ENCODE measurements around the gene CLEC2D. TPM values are rescaled to one million over a fixed set of nuclear protein-coding genes. Genes with fewer than 3 reads are reported as not detected.
A peak's percentile ranks its signal among the peaks of the same experiment; 100 is the strongest.
"Not testable (repeated sequence)": the region's sequence is repeated elsewhere in the genome, so short reads cannot be mapped to it uniquely, and the experiment has no call there.

CLEC2D gene
- total RNA-seq, 1 experiment from 2014 or later = 0.23 TPM

- Histone ChIP-seq H3K27me3 (no peaks in the 10 kb centered on the region), H3K36me3 (no peaks in the 10 kb centered on the region), H3K9me3 (no peaks in the 10 kb centered on the region), H3K4me3 (no peak overlapping the region)
- DNase-seq = no peak
Measured at GRCh38 chr12:9731393-9731792, 61.9 kb downstream of the CLEC2D start.

DNA sequence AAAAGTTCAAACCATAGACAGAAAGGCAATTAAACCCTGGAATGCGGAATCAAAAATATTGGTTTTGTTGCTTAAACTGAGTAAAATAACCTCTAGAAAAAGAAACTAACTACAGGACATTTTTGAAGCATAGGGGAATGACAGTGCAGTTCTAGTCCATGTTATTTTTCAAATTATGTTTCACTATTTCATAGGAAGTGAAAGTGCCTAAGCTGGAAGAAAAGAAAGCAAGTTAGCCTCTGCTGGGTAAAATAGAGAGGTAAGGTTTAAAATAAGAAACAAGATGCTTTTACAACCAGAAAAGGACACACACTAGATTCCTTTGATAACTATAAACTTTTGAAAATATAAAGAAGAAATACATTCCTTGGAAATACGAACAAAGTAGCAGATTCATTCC is 62.3 kb downstream of the CLEC2D start:
- Histone ChIP-seq H3K4me3 (no peak overlapping the region), H3K36me3 (no peaks in the 10 kb centered on the region), H3K27me3 (no peaks in the 10 kb centered on the region), H3K9me3 (no peaks in the 10 kb centered on the region)
- no peak for DNase-seq

DNA sequence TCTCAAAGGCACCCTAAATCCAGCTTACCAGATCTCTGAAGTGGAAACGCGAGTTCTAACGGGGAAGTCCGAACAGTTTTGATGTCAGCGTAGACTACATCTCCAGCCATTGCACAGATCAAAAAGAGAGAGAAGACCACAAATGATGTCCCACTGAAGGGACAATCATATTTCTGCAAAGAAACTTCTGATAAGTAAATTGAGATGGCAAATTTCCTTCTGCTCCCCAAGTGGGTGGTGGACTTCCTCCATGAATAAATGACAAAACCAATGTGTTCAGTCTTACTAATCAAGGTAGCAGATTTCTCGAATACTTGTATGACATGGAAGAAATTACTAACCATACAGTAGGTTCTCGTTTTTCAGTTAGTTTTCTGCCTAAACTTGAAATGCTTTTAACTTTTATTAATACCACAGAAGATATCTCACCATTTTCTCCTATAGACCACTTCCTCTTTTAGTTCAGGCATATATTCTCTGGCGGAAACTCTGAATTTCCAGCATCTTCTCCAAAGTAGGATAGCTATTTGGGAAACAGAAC is 63.5 kb downstream of the CLEC2D start, which contains the start of gene CLECL1:
CLECL1 (minus strand) TSS at position 177 of the 541 bp plus-strand sequence.
- no peak for DNase-seq
- Histone ChIP-seq H3K36me3 (no peaks in the 10 kb centered on the region), H3K27me3 (no peaks in the 10 kb centered on the region), H3K9me3 (no peaks in the 10 kb centered on the region), H3K4me3 (no peak within 1 kb of the TSS)

DNA sequence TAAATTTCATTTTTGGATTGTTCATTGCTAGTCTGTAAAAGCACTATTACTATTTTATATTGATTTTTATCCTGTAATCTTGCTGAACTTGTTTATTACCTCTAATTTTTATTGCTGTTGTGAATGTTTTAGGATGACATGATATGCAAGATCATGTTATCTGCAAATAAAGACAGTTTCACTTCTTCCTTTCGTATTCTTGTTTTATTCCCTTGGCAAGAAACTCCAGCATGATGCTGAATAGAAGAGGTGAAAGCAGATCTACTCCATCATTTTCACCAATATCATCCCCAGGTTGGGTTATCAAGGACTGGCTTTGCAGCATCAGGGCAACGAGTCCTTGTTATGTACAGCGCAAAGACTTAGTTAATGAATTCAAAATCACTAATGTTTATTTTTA is 66.1 kb downstream of the CLEC2D start:
- Histone ChIP-seq H3K4me3 (no peak overlapping the region), H3K36me3 (no peaks in the 10 kb centered on the region), H3K27me3 (no peaks in the 10 kb centered on the region), H3K9me3 (no peaks in the 10 kb centered on the region)
- no peak for DNase-seq

DNA sequence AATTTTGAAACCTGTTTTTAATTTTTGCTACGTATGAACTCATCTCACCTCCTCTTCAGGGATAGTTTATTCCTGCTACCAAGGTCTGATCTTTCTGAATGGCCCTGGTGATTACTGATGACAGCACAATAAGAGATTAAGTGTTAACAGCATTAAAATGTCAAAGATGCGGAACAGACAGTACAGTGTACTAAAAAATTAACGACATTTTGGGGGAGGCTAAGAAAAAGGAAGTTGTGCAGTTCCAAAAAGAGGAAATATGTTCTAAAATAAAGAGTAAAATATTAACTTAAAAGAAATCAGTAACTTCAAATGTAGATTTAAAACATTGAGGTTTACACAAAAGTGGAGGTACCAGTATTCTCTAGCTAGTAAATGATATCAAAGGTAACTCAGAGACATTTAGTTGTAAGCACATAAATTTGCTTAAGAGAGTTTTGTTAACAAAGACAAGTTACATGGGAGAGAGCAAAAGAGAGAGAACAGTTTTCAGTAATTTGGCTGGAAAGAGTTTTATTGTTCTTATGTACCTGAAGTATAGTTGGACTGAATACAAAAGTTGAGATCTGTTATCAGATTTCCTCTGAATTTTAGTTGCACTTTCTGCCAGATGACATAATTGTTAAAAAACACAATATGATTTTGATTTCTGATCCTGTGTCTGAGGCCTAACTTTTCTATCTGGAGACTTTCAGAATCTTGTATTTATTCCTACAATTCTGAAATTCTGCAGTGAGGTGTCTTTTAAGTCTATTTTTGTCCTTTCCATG is 67.6 kb downstream of the CLEC2D start:
- Histone ChIP-seq H3K27me3 (no peaks in the 10 kb centered on the region), H3K4me3 (no peak overlapping the region), H3K36me3 (no peaks in the 10 kb centered on the region), H3K9me3 (no peaks in the 10 kb centered on the region)
- no peak for DNase-seq

- H3K9me3 ChIP-seq, DNase-seq, H3K36me3 ChIP-seq, H3K4me3 ChIP-seq, H3K27me3 ChIP-seq: not testable (repeated sequence)
Measured at GRCh38 chr12:9738905-9739304, 69.4 kb downstream of the CLEC2D start.

DNA sequence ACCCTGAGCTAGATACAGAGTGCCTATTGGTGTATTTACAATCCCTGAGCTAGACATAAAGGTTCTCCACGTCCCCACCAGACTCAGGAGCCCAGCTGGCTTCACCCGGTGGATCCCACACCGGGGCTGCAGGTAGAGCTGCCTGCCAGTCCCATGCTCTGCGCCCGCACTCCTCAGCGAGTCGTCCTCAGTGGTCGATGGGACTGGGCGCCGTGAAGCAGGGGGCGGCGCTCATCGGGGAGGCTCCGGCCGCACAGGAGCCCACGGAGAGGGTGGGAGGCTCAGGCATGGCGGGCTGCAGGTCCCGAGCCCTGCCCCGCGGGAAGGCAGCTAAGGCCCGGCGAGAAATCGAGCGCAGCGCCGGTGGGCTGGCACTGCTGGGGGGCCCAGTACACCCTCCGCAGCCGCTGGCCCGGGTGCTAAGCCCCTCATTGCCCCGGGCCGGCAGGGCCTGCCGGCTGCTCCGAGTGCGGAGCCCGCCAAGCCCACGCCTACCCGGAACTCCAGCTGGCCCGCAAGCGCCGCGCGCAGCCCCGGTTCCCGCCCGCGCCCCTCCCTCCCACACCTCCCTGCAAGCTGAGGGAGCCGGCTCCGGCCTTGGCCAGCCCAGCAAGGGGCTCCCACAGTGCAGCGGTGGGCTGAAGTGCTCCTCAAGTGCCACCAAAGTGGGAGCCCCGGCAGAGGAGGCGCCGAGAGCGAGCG is 70.0 kb downstream of the CLEC2D start:
- peak; percentile 67 for DNase-seq
- not testable (repeated sequence) for H3K9me3 ChIP-seq, H3K36me3 ChIP-seq, H3K27me3 ChIP-seq
- H3K4me3 ChIP-seq = peak overlapping the region; percentile 51

DNA sequence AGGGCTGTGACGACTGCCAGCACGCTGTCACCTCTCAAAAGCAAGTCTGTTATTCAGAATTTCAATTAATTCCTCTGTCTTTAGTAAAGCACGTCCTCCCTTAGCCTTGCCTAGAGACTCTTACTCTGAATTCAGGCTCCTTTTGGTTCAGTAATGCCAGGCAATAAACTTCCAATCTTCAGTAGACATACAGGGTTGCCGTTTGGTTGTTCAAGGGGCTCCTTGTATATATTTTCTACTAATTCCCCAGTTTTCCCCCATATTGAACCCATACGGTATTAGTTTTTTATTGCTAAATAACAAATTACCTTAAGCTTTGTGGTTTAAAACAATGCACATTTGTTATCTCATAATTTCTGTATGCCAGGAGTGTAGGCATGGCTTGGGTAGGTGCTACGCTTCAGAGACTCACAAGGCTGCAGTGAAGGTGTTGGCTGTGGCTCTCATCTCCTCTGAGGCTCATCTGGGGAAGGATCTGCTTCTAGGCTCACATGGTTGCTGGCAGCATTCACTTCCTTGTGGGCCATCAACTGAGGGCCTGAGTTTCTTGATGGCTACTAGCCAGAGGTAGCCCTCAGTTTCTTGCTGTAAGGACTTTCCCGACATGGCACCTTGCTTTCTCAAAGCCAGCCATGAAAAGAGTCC is 70.7 kb downstream of the CLEC2D start:
- H3K36me3 ChIP-seq = no peaks in the 10 kb centered on the region
- H3K4me3 ChIP-seq = peak overlapping the region; percentile 51
- H3K9me3 ChIP-seq = no peaks in the 10 kb centered on the region
- DNase-seq = no peak
- no peaks in the 10 kb centered on the region for H3K27me3 ChIP-seq

DNA sequence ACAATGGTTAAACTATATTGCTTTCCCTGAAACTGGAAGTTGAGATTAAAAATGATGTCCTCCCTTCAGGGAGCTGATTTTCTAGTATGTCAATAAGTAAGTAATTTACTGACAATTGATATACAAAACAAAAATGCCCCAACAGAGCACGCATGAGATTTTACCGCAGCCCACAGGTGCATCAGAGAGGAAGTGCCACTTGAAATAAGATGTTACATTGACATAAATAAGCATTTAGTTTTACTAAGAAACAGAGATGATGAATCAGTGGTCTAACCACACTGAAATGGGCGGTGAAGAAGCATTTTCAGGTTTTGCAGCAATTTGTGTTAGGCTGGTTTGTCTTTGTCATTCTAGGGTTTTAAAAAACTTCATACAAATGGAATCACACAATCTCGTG is 72.2 kb downstream of the CLEC2D start:
- H3K27me3 ChIP-seq = no peaks in the 10 kb centered on the region
- H3K4me3 ChIP-seq = no peak overlapping the region
- no peaks in the 10 kb centered on the region for H3K36me3 ChIP-seq
- no peak for DNase-seq
- H3K9me3 ChIP-seq = no peaks in the 10 kb centered on the region

- no peaks in the 10 kb centered on the region for H3K27me3 ChIP-seq
- no peak overlapping the region for H3K4me3 ChIP-seq
- no peaks in the 10 kb centered on the region for H3K36me3 ChIP-seq
- DNase-seq = no peak
- H3K9me3 ChIP-seq = no peaks in the 10 kb centered on the region
Measured at GRCh38 chr12:9742661-9743060, 73.1 kb downstream of the CLEC2D start.

DNA sequence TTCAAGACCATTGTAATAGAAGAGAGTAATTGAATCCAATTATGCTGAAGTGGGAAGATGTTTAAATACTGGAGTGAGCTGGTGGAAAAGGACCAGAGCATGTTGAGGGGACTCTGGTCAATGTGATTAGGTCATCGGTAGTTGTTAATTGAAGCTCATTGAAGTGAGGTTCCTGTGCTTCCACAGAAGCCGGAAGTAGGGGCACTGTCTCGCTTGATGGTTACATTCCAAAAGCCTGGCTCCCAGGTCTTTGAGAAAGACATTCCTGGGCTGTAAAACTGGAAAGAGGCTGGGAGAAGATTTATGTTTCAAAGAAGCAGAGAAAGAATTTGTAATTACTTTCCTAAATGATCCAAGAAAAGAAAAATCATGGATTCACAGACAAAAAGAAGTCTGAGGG is 75.7 kb downstream of the CLEC2D start:
- Histone ChIP-seq H3K9me3 (no peaks in the 10 kb centered on the region), H3K36me3 (no peaks in the 10 kb centered on the region), H3K27me3 (no peaks in the 10 kb centered on the region), H3K4me3 (no peak overlapping the region)
- no peak for DNase-seq

Other genes starting within 250 kb of the CLEC2D start
- not detected in 2 replicates for gene KLRB1, start 61.8 kb upstream of the CLEC2D start, total RNA-seq (2014; rRNA removed; shearing (Covaris generic); ENCODE audit: low replicate concordance)
- not detected in 2 replicates for gene CLECL1, start 63.4 kb downstream of the CLEC2D start, total RNA-seq (2014; rRNA removed; shearing (Covaris generic); ENCODE audit: low replicate concordance)
- gene CD69, start 91.2 kb downstream of the CLEC2D start, total RNA-seq (2014; rRNA removed; shearing (Covaris generic); ENCODE audit: low replicate concordance) = not detected in 2 replicates
- gene KLRF1, start 157.8 kb downstream of the CLEC2D start, total RNA-seq (2014; rRNA removed; shearing (Covaris generic); ENCODE audit: low replicate concordance) = 1.8 TPM in 1 of 2 replicates, not detected in the other
- gene CLEC2B, start 199.6 kb downstream of the CLEC2D start, total RNA-seq (2014; rRNA removed; shearing (Covaris generic); ENCODE audit: low replicate concordance) = 14.3 and 27.2 TPM in 2 replicates
- not detected in 2 replicates for gene KLRF2, start 211.8 kb downstream of the CLEC2D start, total RNA-seq (2014; rRNA removed; shearing (Covaris generic); ENCODE audit: low replicate concordance)

All from MG63 (cell line).